Ovary (tissue), 3 donors: ENCODE results near the gene TMEM247.

Experiments used
- CTCF ChIP-seq, 3 donors: fragments of 450-650 bp in 2 of 3; fragments of 200-600 bp in 1 of 3; IDR thresholded peaks; one replicate each; pipeline versions ENCODE4 v1.5.1 to v1.8.0; 2016 to 2022; ENCODE audit warnings: antibody characterized with exemption in 3 of 3, mild to moderate bottlenecking in 1 of 3
- EP300 ChIP-seq: sonication (generic); formaldehyde crosslinking; IDR thresholded peaks from one replicate; pipeline ENCODE4 v1.6.1; 2017; ENCODE audit warnings: antibody characterized with exemption
- POLR2A ChIP-seq: fragments of 450-650 bp; IDR thresholded peaks from one replicate; pipeline ENCODE4 v1.6.1; 2017; ENCODE audit warnings: antibody characterized with exemption, mild to moderate bottlenecking, moderate library complexity
- donor health status: DM: no; HTN: no; CAD: no.

- TF ChIP-seq POLR2A, result no peak
- no peak for TF ChIP-seq CTCF (IDR thresholded peaks at IDR 0.05)
- no peak for TF ChIP-seq EP300
Measured at GRCh38 chr2:46449700-46450099, 29.7 kb upstream of the TMEM247 start.
